RKO (cell line): ENCODE measurements around the gene CPNE4.

ENCODE experiments used
- DNase-seq: peaks from one replicate; pipeline ENCODE4 v3.0.0-alpha.2; 2016; ENCODE audit warnings: low spot score

The CPNE4 gene

GRCh38 chr3:131699001-131699400, 335.8 kb downstream of the CPNE4 start:
- DNase-seq = no peak

DNA sequence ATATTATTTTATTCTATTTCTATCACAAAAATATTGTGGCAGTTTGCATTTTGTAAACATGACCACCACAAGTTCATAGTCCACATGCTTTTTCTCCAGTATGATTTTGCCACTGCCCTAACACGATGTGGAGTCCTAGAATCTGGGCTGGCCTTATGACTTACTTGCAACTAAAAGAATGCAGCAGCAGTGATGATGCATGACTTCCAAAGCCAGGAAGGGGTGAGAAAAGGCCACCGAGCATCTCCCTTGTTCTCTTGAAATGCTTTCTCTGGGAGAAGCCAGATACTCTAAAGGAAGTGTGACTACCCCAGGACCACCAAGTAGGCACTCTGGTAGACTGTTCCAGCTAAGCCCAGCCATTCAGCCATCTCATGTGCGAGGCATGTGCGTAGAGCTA, 340.4 kb downstream of the CPNE4 start:
- DNase-seq = no peak

GRCh38 chr3:131692356-131692755, 342.5 kb downstream of the CPNE4 start:
- no peak for DNase-seq

- no peak for DNase-seq
These were observed 344.0 kb downstream of the CPNE4 start for GRCh38 chr3:131690800-131691199.

GRCh38 chr3:131688370-131688769, 346.4 kb downstream of the CPNE4 start:
- no peak for DNase-seq

DNA sequence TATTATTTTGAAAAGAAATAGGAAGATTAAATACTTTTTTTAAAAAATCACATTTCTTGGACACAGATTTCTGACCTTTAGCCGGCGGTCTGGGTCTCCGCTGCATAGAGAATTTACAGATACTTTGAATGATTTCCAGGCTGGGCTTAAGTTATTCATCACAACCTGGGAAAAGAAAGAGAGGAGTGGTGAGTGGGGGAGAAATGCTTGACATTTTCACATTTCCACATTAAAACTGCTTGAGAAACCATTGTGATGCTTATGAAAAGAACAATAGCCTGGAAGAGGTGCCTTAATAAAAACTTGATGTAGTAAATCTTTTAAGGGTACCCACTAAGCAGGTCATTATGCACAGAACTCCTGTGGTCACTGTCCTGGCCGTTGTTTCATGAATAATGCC, 365.2 kb downstream of the CPNE4 start:
- no peak for DNase-seq

DNA sequence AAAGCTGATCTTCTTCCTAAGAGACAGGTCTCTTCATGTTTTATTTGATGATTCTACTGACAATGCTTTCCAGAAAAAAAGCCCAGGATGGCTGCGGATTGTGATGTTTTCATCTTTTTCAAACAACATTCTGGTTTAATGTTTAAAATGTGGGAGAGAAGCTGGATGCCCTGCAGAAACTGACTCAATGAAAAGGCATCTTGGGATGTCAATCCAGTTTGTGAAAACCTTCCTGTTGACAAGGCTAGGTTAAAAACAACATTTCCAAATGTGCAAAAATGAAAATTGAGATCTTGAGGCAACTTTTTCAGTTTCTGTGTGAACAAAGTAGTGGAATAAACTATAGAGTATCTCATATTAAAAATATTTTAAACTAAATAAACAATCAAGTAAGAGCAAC, 376.0 kb downstream of the CPNE4 start:
- no peak for DNase-seq

DNA sequence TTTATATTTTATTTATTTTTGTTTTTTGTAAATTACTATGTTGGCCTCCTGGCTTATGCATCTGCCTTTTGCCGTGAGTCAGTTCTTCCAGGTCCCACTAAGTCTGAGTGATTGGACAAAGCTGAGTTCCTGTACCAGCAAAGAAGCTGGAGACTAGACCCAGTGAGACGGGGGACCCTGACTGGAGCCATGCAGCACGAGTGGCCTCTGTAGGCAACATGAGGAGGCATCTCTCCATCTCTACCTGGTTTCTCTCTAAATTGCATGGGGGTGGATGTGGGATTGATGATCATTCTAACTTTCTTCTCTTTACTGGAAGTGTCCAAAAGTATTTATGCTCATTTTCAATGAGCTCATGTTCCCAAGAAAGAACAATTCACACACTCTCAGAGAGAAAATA, 376.7 kb downstream of the CPNE4 start:
- DNase-seq = peak; percentile 20

DNA sequence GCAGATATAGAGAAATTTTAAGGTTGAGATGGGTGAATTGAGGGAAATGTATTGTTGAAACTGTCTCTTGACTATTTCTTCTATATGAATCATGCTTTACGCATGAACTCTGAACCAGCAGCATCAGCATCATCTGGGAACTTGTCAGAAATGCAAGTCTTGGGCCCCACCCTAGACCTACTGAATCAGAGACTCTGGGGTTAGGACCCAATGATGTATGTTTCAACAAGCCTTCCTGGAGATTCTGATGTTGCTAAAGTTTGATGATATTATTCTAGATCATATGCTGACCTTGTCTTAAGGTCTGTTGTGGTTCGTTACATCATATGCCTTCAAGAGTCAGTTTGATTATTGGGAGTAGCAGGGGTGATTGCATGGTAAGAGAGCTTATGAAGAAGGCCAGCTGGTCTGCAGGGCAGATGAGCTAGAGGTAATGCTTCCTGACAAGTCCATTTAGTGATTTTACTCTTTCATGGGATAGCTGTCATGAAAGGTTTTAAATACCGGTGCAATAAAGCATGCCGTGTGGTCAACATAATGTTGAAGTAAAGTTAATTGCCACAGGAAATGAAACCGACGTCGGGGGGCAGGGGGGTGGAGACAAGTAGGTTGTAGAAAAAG, 379.6 kb downstream of the CPNE4 start:
- no peak for DNase-seq

- DNase-seq = no peak
These were observed 389.2 kb downstream of the CPNE4 start for GRCh38 chr3:131645638-131646037.

- DNase-seq = no peak
These were observed 398.5 kb downstream of the CPNE4 start for GRCh38 chr3:131636266-131636775.

DNA sequence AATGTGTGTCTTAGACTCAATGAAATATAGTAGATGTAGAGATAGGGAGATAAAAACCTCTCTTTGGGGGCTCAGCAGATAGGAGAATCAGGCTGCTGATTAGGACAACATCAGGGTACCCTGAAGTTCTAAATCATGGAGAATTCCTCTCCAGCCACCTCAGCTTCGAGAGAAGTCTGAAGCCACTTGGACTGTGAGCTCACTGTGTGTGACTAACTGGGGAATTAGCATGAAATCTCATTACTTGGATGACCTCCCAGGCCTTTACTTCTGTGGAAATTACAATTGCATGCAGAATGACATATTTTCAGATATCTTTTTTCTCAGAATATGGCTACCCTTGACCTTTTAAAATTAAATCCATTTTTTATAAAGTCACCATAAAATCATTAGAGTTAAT, 404.0 kb downstream of the CPNE4 start:
- DNase-seq = no peak

- peak; percentile 30 for DNase-seq
These were observed 404.7 kb downstream of the CPNE4 start for GRCh38 chr3:131630097-131630496.

DNA sequence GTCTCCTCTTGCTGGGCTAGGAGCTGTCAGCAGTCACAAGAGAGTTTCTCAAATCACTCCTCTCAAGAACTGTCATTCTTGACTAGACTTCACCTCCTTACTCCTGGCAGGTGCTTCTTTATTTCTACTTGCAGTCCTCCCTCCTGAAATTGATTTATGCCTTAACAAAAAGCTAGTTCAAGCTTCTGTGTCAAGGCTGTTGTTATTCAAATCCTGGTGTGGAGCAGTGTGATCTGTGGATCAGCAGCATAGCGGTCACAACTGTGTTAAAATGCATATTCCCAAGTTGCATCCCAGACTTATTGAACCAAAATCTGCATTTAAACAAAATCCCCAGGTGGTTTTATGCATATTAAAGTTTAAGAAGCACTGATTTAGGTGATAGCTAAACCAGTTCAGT, 411.4 kb downstream of the CPNE4 start:
- DNase-seq = no peak

DNA sequence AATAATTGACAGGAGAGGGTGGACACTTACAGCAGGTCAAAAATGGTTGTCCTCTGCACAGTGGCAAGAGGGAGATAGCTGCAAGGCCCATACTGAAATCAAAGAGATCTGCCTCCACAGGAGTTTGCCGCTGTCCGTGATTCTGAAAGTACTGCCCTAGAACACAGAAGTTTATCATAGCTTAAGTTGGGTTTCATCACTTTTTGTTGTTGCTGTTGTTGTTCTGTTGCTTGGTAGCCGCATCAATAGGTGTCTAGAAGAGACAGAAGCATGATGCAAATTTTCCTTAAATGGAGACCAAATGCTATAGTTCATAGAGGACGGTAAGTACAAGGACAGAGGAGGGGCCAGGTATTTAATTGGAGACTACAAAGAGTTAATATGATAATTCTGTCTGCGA, 412.1 kb downstream of the CPNE4 start:
- DNase-seq = no peak

DNA sequence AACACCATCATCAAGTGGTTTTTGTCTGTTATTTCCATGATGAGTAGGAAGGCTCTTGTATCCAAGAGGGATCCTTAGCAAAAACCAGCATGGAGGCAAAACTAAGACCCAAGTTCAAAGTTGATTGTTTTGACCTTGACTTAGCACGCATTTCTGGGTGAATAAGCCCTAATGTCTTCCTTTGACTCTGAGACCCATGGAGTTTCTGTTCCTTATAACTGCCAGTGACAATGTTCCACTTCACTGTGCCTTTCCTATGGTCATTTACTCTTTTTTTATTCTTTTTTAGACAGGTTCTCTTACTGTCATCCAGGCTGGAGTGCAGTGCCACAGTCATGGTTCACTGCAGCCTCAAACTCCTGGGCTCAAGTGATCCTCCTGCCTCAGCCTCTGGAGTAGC, 413.8 kb downstream of the CPNE4 start:
- no peak for DNase-seq

DNA sequence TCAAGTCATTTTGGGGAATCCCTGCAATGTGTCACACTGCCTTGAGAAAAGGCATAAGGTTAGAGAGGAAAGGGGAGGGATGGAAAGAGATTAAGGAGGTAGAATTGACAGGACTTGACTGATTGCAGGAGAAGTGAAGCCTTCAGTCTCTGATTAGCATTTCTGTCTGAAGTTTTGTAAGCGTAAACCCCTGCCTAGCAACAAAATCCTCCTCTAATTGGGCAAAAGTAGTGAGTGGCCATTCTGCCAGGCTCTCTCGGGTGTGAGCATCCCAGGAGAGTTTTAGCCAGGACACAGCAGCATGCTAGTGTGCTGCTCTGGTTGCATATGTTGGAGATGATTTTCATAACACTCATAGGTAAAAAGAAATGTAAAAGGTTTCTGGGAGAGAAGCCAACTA, 415.0 kb downstream of the CPNE4 start:
- no peak for DNase-seq

- DNase-seq = no peak
These were observed 418.1 kb downstream of the CPNE4 start for GRCh38 chr3:131616719-131617118.

GRCh38 chr3:131612745-131613144, 422.1 kb downstream of the CPNE4 start:
- DNase-seq = no peak

- no peak for DNase-seq
These were observed 424.6 kb downstream of the CPNE4 start for GRCh38 chr3:131610174-131610573.

GRCh38 chr3:131608741-131609140, 426.1 kb downstream of the CPNE4 start:
- DNase-seq = no peak

- DNase-seq = no peak
These were observed 426.5 kb downstream of the CPNE4 start for GRCh38 chr3:131608296-131608695.

- no peak for DNase-seq
These were observed 428.9 kb downstream of the CPNE4 start for GRCh38 chr3:131605916-131606315.

DNA sequence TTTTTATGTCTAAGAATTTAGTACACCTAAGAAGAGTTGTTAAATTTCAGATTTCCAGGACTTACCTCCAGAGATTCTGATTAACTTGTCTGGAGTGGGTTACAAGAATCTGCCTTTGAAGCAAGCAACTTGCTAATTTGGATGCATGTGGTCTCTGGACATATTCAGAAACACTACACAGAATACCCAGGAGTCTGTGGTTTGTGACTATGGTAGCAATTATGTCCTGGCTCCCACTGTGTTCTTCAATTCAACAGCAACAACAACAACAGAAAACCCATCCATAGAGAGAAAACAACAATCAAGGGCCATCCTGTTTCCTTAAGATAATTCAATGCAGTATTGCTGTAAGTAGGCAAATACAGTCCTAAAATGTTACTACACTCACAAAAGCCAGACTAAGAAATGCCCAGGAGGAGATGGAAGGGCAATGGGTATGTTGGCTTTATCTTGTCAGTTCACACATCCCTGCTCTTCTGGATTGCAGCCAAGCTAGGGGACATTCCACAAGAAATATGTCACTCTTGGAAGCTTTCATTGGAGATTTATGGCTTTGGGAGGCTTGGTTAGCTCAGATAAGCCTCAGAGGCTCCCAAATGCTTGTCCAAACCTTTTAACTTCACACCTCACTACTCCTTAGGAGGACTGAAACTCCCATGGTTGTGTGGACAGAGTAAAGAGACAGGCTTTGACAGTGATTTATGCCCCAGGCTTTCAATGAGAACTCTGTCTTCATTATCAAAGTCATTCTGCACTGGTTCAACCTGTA, 432.6 kb downstream of the CPNE4 start:
- no peak for DNase-seq
